Measurements from ENCODE around the gene NAPB. TPM values are rescaled to one million over a fixed set of nuclear protein-coding genes. Genes with fewer than 3 reads are reported as not detected.
A peak's percentile ranks its signal among the peaks of the same experiment; 100 is the strongest.

Gene NAPB
- total RNA-seq, 1 donor = 9.4 TPM

- Histone ChIP-seq H3K4me2 (ENCODE audit: insufficient read depth, low read length) (no peak overlapping the region), H3K4me1 (ENCODE audit: insufficient read depth, low read length) (peaks cover 31% of the 10 kb centered on the region), H3K79me2 (ENCODE audit: insufficient read depth, low read length) (peaks cover 70% of the 10 kb centered on the region), H3K36me3 (ENCODE audit: insufficient read depth, low read length) (peaks cover 82% of the 10 kb centered on the region), H4K20me1 (ENCODE audit: insufficient read depth, low read length) (peaks cover 33% of the 10 kb centered on the region), H3K27me3 (ENCODE audit: insufficient read depth, low read length) (no peaks in the 10 kb centered on the region), H3K9me3 (ENCODE audit: low read depth, low read length) (no peaks in the 10 kb centered on the region), H3K4me3 (ENCODE audit: insufficient read depth, low read length) (no peak overlapping the region), H3K27ac (ENCODE audit: low read depth, low read length) (peak overlapping the region; percentile 55), H2AFZ (ENCODE audit: low read length) (no peak overlapping the region)
- DNase-seq (ENCODE audit: insufficient read length, low spot score, missing footprints) = peak; percentile 59
- no peak for TF ChIP-seq CTCF (IDR thresholded peaks at IDR 0.05; ENCODE audit: extremely low read depth, low read depth, low read length)
Measured at GRCh38 chr20:23369072-23369823, 52.0 kb downstream of the NAPB start.

- Histone ChIP-seq H3K27ac (ENCODE audit: low read depth, low read length) (peak overlapping the region; percentile 55), H3K27me3 (ENCODE audit: insufficient read depth, low read length) (no peaks in the 10 kb centered on the region), H3K9me3 (ENCODE audit: low read depth, low read length) (no peaks in the 10 kb centered on the region), H3K36me3 (ENCODE audit: insufficient read depth, low read length) (peaks cover 76% of the 10 kb centered on the region), H4K20me1 (ENCODE audit: insufficient read depth, low read length) (peaks cover 37% of the 10 kb centered on the region), H3K4me1 (ENCODE audit: insufficient read depth, low read length) (peaks cover 36% of the 10 kb centered on the region), H3K79me2 (ENCODE audit: insufficient read depth, low read length) (peaks cover 71% of the 10 kb centered on the region), H3K4me3 (ENCODE audit: insufficient read depth, low read length) (no peak overlapping the region), H2AFZ (ENCODE audit: low read length) (no peak overlapping the region), H3K4me2 (ENCODE audit: insufficient read depth, low read length) (peak overlapping the region; percentile 7)
- DNase-seq (ENCODE audit: insufficient read length, low spot score, missing footprints) = no peak
- no peak for TF ChIP-seq CTCF (IDR thresholded peaks at IDR 0.05; ENCODE audit: extremely low read depth, low read depth, low read length)
Measured at GRCh38 chr20:23368316-23369071, 52.8 kb downstream of the NAPB start.

- Histone ChIP-seq H3K4me3 (ENCODE audit: insufficient read depth, low read length) (no peak overlapping the region), H3K27ac (ENCODE audit: low read depth, low read length) (peak overlapping the region; percentile 55), H3K4me1 (ENCODE audit: insufficient read depth, low read length) (peaks cover 44% of the 10 kb centered on the region), H4K20me1 (ENCODE audit: insufficient read depth, low read length) (peaks cover 45% of the 10 kb centered on the region), H3K4me2 (ENCODE audit: insufficient read depth, low read length) (no peak overlapping the region), H2AFZ (ENCODE audit: low read length) (no peak overlapping the region), H3K27me3 (ENCODE audit: insufficient read depth, low read length) (no peaks in the 10 kb centered on the region), H3K9me3 (ENCODE audit: low read depth, low read length) (no peaks in the 10 kb centered on the region), H3K36me3 (ENCODE audit: insufficient read depth, low read length) (peaks cover 69% of the 10 kb centered on the region), H3K79me2 (ENCODE audit: insufficient read depth, low read length) (peaks cover 76% of the 10 kb centered on the region)
- TF ChIP-seq CTCF (IDR thresholded peaks at IDR 0.05; ENCODE audit: extremely low read depth, low read depth, low read length) = no peak
- DNase-seq (ENCODE audit: insufficient read length, low spot score, missing footprints) = peak; percentile 53
Measured at GRCh38 chr20:23367770-23368169, 53.5 kb downstream of the NAPB start.

GRCh38 chr20:23366384-23366783, 54.9 kb downstream of the NAPB start:
- no peak for TF ChIP-seq CTCF (IDR thresholded peaks at IDR 0.05; ENCODE audit: extremely low read depth, low read depth, low read length)
- Histone ChIP-seq H3K36me3 (ENCODE audit: insufficient read depth, low read length) (peaks cover 58% of the 10 kb centered on the region), H3K27me3 (ENCODE audit: insufficient read depth, low read length) (no peaks in the 10 kb centered on the region), H3K9me3 (ENCODE audit: low read depth, low read length) (no peaks in the 10 kb centered on the region), H2AFZ (ENCODE audit: low read length) (no peak overlapping the region), H3K79me2 (ENCODE audit: insufficient read depth, low read length) (peaks cover 81% of the 10 kb centered on the region), H4K20me1 (ENCODE audit: insufficient read depth, low read length) (peaks cover 47% of the 10 kb centered on the region), H3K4me2 (ENCODE audit: insufficient read depth, low read length) (peak overlapping the region; percentile 19), H3K4me1 (ENCODE audit: insufficient read depth, low read length) (peaks cover 46% of the 10 kb centered on the region), H3K27ac (ENCODE audit: low read depth, low read length) (no peak overlapping the region), H3K4me3 (ENCODE audit: insufficient read depth, low read length) (no peak overlapping the region)
- no peak for DNase-seq (ENCODE audit: insufficient read length, low spot score, missing footprints)
